ENCODE results near the gene RETREG3.
"Not testable (repeated sequence)": the region's sequence is repeated elsewhere in the genome, so short reads cannot be mapped to it uniquely, and the experiment has no call there.

The RETREG3 gene

GRCh38 chr17:42548993-42549755, 60.0 kb downstream of the RETREG3 start:
- DNase-seq: no peak

GRCh38 chr17:42548070-42548837, 60.9 kb downstream of the RETREG3 start:
- peak; percentile 81 to 83 for DNase-seq

- DNase-seq: no peak
Measured at GRCh38 chr17:42547698-42548069, 61.5 kb downstream of the RETREG3 start.

- DNase-seq: no peak
Measured at GRCh38 chr17:42547001-42547461, 62.1 kb downstream of the RETREG3 start.

GRCh38 chr17:42545755-42546505, 63.2 kb downstream of the RETREG3 start:
- not testable (repeated sequence) for DNase-seq

- DNase-seq: no peak
Measured at GRCh38 chr17:42544874-42545283, 64.3 kb downstream of the RETREG3 start.

- no peak for DNase-seq
Measured at GRCh38 chr17:42543190-42544079, 65.7 kb downstream of the RETREG3 start.

- no peak for DNase-seq
Measured at GRCh38 chr17:42541041-42541833, 67.9 kb downstream of the RETREG3 start.

- DNase-seq: not testable (repeated sequence)
Measured at GRCh38 chr17:42540558-42540957, 68.6 kb downstream of the RETREG3 start.

GRCh38 chr17:42538482-42538881, 70.7 kb downstream of the RETREG3 start:
- DNase-seq: no peak

GRCh38 chr17:42537826-42538451, 71.2 kb downstream of the RETREG3 start:
- DNase-seq: no peak

- no peak for DNase-seq
Measured at GRCh38 chr17:42537156-42537805, 71.9 kb downstream of the RETREG3 start.

- DNase-seq: peak; percentile 62 to 68
Measured at GRCh38 chr17:42536372-42537155, 72.6 kb downstream of the RETREG3 start.

GRCh38 chr17:42536048-42536371, 73.2 kb downstream of the RETREG3 start, which contains the start of gene NAGLU:
Gene NAGLU (plus strand): TSS chr17:42536241. CDS start chr17:42536273, 32 bp downstream.
- peak; percentile 78 to 83 for DNase-seq

- DNase-seq: no peak
Measured at GRCh38 chr17:42535155-42536047, 73.8 kb downstream of the RETREG3 start.

GRCh38 chr17:42531455-42532354, 77.5 kb downstream of the RETREG3 start:
- DNase-seq: peak; percentile 50 to 56

- no peak for DNase-seq
Measured at GRCh38 chr17:42530952-42531454, 78.2 kb downstream of the RETREG3 start.
